ENCODE measurements around the gene TMTC3. TPM values are rescaled to one million over a fixed set of nuclear protein-coding genes. Genes with fewer than 3 reads are reported as not detected.
A peak's percentile ranks its signal among the peaks of the same experiment; 100 is the strongest.
"Not testable (repeated sequence)": the region's sequence is repeated elsewhere in the genome, so short reads cannot be mapped to it uniquely, and the experiment has no call there.

TMTC3 gene
- total and polyA plus RNA-seq, 3 donors from 2014 or later: 5.7 to 16.1 (median 12.7) TPM

DNA sequence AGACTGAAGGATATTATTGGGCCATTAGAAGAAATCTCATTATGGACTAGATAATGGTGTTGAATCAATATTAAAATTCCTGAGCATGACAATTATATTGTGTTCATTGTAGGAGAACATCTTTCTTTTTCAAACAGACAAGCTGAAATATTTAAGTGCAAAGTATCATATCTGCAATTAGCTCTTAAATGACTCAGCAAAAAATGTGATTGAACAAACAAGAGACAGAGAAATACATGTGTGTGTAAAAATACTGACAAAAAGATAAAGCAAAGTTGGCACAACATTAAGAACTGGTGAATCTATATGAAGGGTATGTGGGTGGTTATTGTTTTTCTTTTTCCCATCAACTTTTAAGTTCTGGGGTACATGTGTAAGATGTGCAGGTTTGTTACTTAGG, 9.7 kb upstream of the TMTC3 start:
- no peaks in the 10 kb centered on the region for H3K36me3 ChIP-seq (ENCODE audit: low read depth, missing control alignments)
- no peaks in the 10 kb centered on the region for H3K9me3 ChIP-seq
- intact Hi-C loops (cut with DNase I; ENCODE audit: low total_unique reads): no loop called here
- TF ChIP-seq, protein P1, sequence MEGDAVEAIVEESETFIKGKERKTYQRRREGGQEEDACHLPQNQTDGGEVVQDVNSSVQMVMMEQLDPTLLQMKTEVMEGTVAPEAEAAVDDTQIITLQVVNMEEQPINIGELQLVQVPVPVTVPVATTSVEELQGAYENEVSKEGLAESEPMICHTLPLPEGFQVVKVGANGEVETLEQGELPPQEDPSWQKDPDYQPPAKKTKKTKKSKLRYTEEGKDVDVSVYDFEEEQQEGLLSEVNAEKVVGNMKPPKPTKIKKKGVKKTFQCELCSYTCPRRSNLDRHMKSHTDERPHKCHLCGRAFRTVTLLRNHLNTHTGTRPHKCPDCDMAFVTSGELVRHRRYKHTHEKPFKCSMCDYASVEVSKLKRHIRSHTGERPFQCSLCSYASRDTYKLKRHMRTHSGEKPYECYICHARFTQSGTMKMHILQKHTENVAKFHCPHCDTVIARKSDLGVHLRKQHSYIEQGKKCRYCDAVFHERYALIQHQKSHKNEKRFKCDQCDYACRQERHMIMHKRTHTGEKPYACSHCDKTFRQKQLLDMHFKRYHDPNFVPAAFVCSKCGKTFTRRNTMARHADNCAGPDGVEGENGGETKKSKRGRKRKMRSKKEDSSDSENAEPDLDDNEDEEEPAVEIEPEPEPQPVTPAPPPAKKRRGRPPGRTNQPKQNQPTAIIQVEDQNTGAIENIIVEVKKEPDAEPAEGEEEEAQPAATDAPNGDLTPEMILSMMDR (IDR thresholded peaks at IDR 0.05): no peak
- no peak for TF ChIP-seq POLR2A (IDR thresholded peaks at IDR 0.05)
- no peak for DNase-seq
- H3K4me3 ChIP-seq: no peak overlapping the region
- H3K4me1 ChIP-seq: no peaks in the 10 kb centered on the region
- no peaks in the 10 kb centered on the region for H3K27me3 ChIP-seq
- H3K27ac ChIP-seq: no peak overlapping the region

- H3K4me3 ChIP-seq; H3K36me3 ChIP-seq (ENCODE audit: low read depth, missing control alignments); H3K27ac ChIP-seq; H3K4me1 ChIP-seq; H3K27me3 ChIP-seq; H3K9me3 ChIP-seq; intact Hi-C loops (cut with DNase I; ENCODE audit: low total_unique reads); DNase-seq: not testable (repeated sequence)
- 92 to 98% methylated on average over 2 of the region's 2 CpGs for WGBS, 2 donors
These were observed 8.9 kb upstream of the TMTC3 start for GRCh38 chr12:88133181-88133580.

DNA sequence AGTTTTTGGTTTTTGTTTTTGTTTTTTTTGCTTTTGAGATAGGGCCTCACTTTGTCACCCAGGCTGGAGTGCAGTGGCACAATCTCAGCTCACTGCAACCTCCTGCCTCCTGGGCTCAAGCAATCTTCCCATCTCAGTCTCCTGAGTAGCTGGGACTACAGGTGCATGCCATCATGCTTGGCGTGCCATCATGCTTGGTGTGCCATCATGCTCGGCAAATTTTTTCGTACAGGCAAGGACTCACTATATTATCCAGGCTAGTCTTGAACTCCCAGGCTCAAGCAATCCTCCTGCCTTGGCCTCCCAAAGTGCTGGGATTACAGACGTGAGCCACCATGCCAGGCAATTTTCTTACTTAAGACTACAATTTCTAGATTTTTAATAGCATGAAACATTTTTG, 2.4 kb upstream of the TMTC3 start:
- intact Hi-C loops (cut with DNase I; ENCODE audit: low total_unique reads); H3K4me3 ChIP-seq; H3K36me3 ChIP-seq (ENCODE audit: low read depth, missing control alignments); DNase-seq; H3K9me3 ChIP-seq; H3K27ac ChIP-seq; H3K27me3 ChIP-seq; H3K4me1 ChIP-seq: not testable (repeated sequence)
- 91 to 97% methylated on average over 4 of the region's 4 CpGs for WGBS, 2 donors

GRCh38 chr12:88141425-88141773, 708 bp upstream of the TMTC3 start:
- no peaks in the 10 kb centered on the region for H3K9me3 ChIP-seq
- 3 to 5% methylated on average over 13 of the region's 13 CpGs for WGBS, 2 donors
- intact Hi-C loops (cut with DNase I; ENCODE audit: low total_unique reads): no loop called here
- TF ChIP-seq, protein P1 (IDR thresholded peaks at IDR 0.05): no peak
- TF ChIP-seq POLR2A (IDR thresholded peaks at IDR 0.05): no peak
- H3K4me1 ChIP-seq: no peaks in the 10 kb centered on the region
- H3K4me3 ChIP-seq: peak overlapping the region; percentile 79 to 83
- H3K27me3 ChIP-seq: no peaks in the 10 kb centered on the region
- DNase-seq: no peak
- no peaks in the 10 kb centered on the region for H3K36me3 ChIP-seq (ENCODE audit: low read depth, missing control alignments)
- peak overlapping the region; percentile 64 to 86 for H3K27ac ChIP-seq

DNA sequence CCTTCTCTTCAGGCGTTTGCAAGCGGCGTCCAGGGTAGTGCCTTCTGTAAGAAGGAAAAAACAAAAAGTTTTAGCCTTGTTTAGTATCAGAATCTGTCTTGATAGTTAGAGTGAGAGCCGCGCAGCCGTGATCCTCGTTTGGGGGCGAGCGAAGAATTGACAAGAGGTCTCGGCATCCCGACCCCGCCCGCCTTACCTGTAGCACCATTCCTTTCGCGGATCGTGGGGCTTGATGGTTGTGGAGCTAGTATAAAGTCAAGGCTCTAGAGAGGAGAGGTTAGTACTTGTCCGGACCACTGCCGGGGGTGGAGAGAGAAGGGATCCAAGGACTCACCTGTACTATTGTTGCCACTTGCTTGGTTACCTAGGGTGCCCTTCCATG, 494 bp downstream of the TMTC3 start:
- WGBS, 2 donors: 0 to 1% methylated on average over 18 of the region's 18 CpGs
- no peaks in the 10 kb centered on the region for H3K27me3 ChIP-seq
- DNase-seq: peak; percentile 52
- H3K36me3 ChIP-seq (ENCODE audit: low read depth, missing control alignments): no peaks in the 10 kb centered on the region
- peak overlapping the region; percentile 79 to 83 for H3K4me3 ChIP-seq
- no peak for TF ChIP-seq POLR2A (IDR thresholded peaks at IDR 0.05)
- TF ChIP-seq, protein P1 (IDR thresholded peaks at IDR 0.05): no peak
- H3K9me3 ChIP-seq: no peaks in the 10 kb centered on the region
- H3K4me1 ChIP-seq: no peaks in the 10 kb centered on the region
- intact Hi-C loops (cut with DNase I; ENCODE audit: low total_unique reads): no loop called here
- peak overlapping the region; percentile 56 to 86 for H3K27ac ChIP-seq

- TF ChIP-seq POLR2A (IDR thresholded peaks at IDR 0.05): no peak
- TF ChIP-seq, protein P1 (IDR thresholded peaks at IDR 0.05): no peak
- intact Hi-C loops (cut with DNase I; ENCODE audit: low total_unique reads): no loop called here
- 65 to 76% methylated on average over 5 of the region's 5 CpGs for WGBS, 2 donors
These were observed 1.9 kb downstream of the TMTC3 start for GRCh38 chr12:88144037-88144436.

More at GRCh38 chr12:88144037-88144436, 1.9 kb downstream of the TMTC3 start:
- Histone ChIP-seq H3K4me1 (no peaks in the 10 kb centered on the region), H3K9me3 (no peaks in the 10 kb centered on the region), H3K36me3 (ENCODE audit: low read depth, missing control alignments) (no peaks in the 10 kb centered on the region), H3K27ac (no peak overlapping the region), H3K4me3 (no peak overlapping the region), H3K27me3 (no peaks in the 10 kb centered on the region)
- no peak for DNase-seq

Data from testis (tissue), 3 donors.